Esophagus squamous epithelium (tissue), 5 donors: ENCODE measurements around the gene SIRPD. TPM values are rescaled to one million over a fixed set of nuclear protein-coding genes. Genes with fewer than 3 reads are reported as not detected.

Source experiments
- DNase-seq: peaks from one replicate; lab custom pipeline; 2025; lab: John Stamatoyannopoulos, UW
- H3K27ac ChIP-seq, 4 donors: fragments of 200-600 bp; sonication (generic); one replicate each; pipeline ENCODE4 v1.5.1; 2016 to 2019; ENCODE audit warnings: mild to moderate bottlenecking in 1 of 4
- H3K27me3 ChIP-seq, 4 donors: fragments of 200-600 bp; sonication (generic); 1 replicate in 3 of 4; 2 replicates in 1 of 4; pipeline versions ENCODE4 v1.5.1 to v1.6.0; 2017 to 2021; ENCODE audit warnings: antibody characterized with exemption in 1 of 4
- H3K36me3 ChIP-seq, 3 donors: fragments of 200-600 bp; sonication (generic); one replicate each; pipeline ENCODE4 v1.5.1; 2016 to 2019
- H3K4me1 ChIP-seq, 3 donors: fragments of 200-600 bp; sonication (generic); one replicate each; pipeline ENCODE4 v1.5.1; 2017 to 2019
- H3K4me3 ChIP-seq, 4 donors: fragments of 200-600 bp; sonication (generic); 1 replicate in 3 of 4; 2 replicates in 1 of 4; pipeline ENCODE4 v1.5.1; 2016 to 2019; ENCODE audit warnings: mild to moderate bottlenecking in 2 of 4, moderate library complexity in 1 of 4
- H3K9me3 ChIP-seq, 3 donors: fragments of 200-600 bp; sonication (generic); one replicate each; pipeline ENCODE4 v1.5.1; 2016 to 2019
- CTCF ChIP-seq, 6 experiments: fragments of 450-650 bp in 4 of 6; fragments of 200-600 bp in 2 of 6; sonication (generic) in 2 of 6; IDR thresholded peaks; one replicate each; pipeline ENCODE4 v1.5.1; 2016 to 2019; ENCODE audit warnings: antibody characterized with exemption in 6 of 6, mild to moderate bottlenecking in 4 of 6, moderate library complexity in 4 of 6
- POLR2A ChIP-seq, 4 donors: fragments of 450-650 bp; IDR thresholded peaks; one replicate each; pipeline ENCODE4 v1.6.1; 2017; ENCODE audit warnings: antibody characterized with exemption in 4 of 4, mild to moderate bottlenecking in 4 of 4, moderate library complexity in 3 of 4
- WGBS, 2 donors: methylation state at CpG; one replicate each; pipeline ENCODE4 v1.1.5; 2018; 5-methylcytosine and 5-hydroxymethylcytosine counted together
- intact Hi-C: fragments of 100-400 bp; cut with DNase I; formaldehyde crosslinking; loops from one replicate; pipeline ENCODE4 v1.15.0; 2022
- total RNA-seq, 4 donors: library from RNA; depleted of rRNA; stranded (reverse); fragments of >200 nt; gene quantifications; one replicate each; pipeline ENCODE4 v1.1.0, GENCODE V29; 2016
- donor health status: DM: yes; HTN: yes; CAD: no.

Gene SIRPD
- total RNA-seq, 4 donors from 2014 or later: not detected

GRCh38 chr20:1568163-1568490, 10.6 kb upstream of the SIRPD start:
- Histone ChIP-seq H3K4me3 (no peak overlapping the region), H3K27ac (no peak overlapping the region), H3K36me3 (no peaks in the 10 kb centered on the region), H3K4me1 (peaks cover 0 to 13% (median 7%) of the 10 kb centered on the region in 3 donors), H3K27me3 (peaks cover 0 to 29% (median 0%) of the 10 kb centered on the region in 4 donors), H3K9me3 (no peaks in the 10 kb centered on the region)
- intact Hi-C loops: no loop called here
- no peak for DNase-seq
- WGBS, 2 donors: 50 to 58% methylated on average over 1 of the region's 1 CpG
- TF ChIP-seq CTCF (IDR thresholded peaks at IDR 0.05): no peak

DNA sequence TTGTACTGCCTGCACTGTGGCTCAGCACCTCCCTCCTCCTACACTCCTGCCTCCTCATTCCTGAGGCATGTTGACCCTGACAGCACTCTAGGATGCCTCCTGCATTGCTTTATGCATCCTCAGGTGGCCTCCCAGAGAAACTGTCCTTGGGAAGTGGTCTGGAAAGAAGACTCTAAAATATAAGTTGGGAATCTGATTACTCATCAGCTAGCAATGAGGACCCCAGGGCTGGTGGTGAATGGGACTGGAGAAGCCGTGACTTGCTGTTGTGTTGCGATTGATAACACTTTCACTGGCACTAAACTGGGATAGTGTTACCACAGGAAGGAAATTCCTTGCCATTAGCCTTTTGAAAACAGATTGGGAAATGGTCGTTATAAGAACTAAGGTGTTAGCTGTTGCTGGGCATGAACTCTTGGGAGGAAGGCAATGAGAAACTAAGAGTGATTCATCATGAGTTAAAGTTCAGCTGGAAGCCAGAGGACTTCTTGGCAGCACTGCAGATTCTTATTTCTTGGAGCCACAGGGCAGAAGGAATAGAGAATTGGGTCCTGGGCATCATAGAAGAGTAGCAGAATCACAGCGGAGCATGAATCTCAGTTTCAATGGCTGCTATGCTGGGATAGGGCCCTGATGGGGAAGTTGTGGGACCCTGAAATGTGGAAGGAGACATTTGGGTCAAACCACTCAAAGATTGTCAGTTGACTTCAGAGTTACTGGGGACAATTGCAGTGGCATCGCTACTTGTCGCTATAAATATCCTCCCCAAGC, 10.1 kb upstream of the SIRPD start:
- WGBS, 2 donors: 47 to 59% methylated on average over 6 of the region's 6 CpGs
- DNase-seq: no peak
- H3K27me3 ChIP-seq: peaks cover 0 to 29% (median 0%) of the 10 kb centered on the region in 4 donors
- intact Hi-C loops: no loop called here
- no peak overlapping the region for H3K27ac ChIP-seq
- H3K4me3 ChIP-seq: no peak overlapping the region
- H3K4me1 ChIP-seq: peaks cover 0 to 13% (median 7%) of the 10 kb centered on the region in 3 donors
- no peaks in the 10 kb centered on the region for H3K36me3 ChIP-seq
- no peaks in the 10 kb centered on the region for H3K9me3 ChIP-seq
- no peak for TF ChIP-seq POLR2A (IDR thresholded peaks at IDR 0.05)
- TF ChIP-seq CTCF (IDR thresholded peaks at IDR 0.05): no peak

- Histone ChIP-seq H3K9me3 (no peaks in the 10 kb centered on the region), H3K27me3 (peaks cover 0 to 29% (median 0%) of the 10 kb centered on the region in 4 donors), H3K36me3 (no peaks in the 10 kb centered on the region), H3K27ac (no peak overlapping the region), H3K4me3 (no peak overlapping the region), H3K4me1 (peaks cover 0 to 13% (median 7%) of the 10 kb centered on the region in 3 donors)
- 56 to 82% methylated on average over 1 to 2 of the region's 2 CpGs for WGBS, 2 donors
- TF ChIP-seq CTCF (IDR thresholded peaks at IDR 0.05): no peak
- no peak for DNase-seq
- intact Hi-C loops: no loop called here
These were observed 9.2 kb upstream of the SIRPD start for GRCh38 chr20:1566701-1567100.

DNA sequence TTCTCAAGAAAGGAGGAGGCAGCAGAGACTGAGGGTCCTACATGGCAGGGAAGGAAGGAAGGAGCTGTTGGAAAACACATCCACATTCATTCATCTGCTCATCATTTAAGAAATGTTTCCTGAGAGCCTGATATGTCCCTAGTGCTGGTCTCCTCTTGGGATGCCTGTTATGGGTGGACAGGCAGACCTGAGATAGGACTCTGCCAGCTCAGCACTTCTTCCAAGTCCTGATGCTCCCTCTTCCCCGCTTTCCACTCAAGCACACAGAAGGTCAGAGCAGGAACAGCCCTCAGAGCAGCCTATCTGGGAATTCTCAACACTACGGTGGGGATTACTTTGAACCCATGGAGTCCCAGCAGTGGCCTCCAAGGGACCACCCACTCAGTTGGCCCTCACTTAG, 8.0 kb upstream of the SIRPD start:
- H3K36me3 ChIP-seq: no peaks in the 10 kb centered on the region
- TF ChIP-seq POLR2A (IDR thresholded peaks at IDR 0.05): no peak
- TF ChIP-seq CTCF (IDR thresholded peaks at IDR 0.05): no peak
- H3K9me3 ChIP-seq: no peaks in the 10 kb centered on the region
- intact Hi-C loops: no loop called here
- peaks cover 0 to 22% (median 0%) of the 10 kb centered on the region in 4 donors for H3K27me3 ChIP-seq
- no peak overlapping the region for H3K27ac ChIP-seq
- no peak for DNase-seq
- H3K4me3 ChIP-seq: no peak overlapping the region
- H3K4me1 ChIP-seq: peaks cover 0 to 13% (median 7%) of the 10 kb centered on the region in 3 donors
- 81 to 94% methylated on average over 2 of the region's 2 CpGs for WGBS, 2 donors

DNA sequence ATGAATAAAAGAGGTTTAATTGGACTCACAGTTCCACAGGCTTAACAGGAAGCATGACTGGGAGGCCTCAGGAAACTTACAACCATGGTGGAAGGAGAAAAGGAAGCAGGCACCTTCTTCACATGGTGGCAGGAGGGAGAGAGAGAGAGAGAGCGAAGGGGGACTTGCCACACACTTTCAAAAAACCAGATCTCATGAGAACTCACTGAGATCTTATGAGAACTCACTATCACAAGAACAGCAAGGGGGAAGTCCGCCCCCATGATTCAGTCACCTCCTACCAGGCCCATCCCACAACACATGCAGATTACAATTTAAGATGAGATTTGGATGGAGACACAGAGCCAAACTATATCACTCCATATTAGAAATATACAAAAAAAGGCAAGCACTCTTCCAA, 6.1 kb upstream of the SIRPD start:
- 89 to 92% methylated on average over 2 of the region's 2 CpGs for WGBS, 2 donors
- TF ChIP-seq CTCF (IDR thresholded peaks at IDR 0.05): no peak
- no peak for TF ChIP-seq POLR2A (IDR thresholded peaks at IDR 0.05)
- H3K27me3 ChIP-seq: peaks cover 0 to 18% (median 0%) of the 10 kb centered on the region in 4 donors
- intact Hi-C loops: no loop called here
- peaks cover 0 to 13% (median 7%) of the 10 kb centered on the region in 3 donors for H3K4me1 ChIP-seq
- H3K4me3 ChIP-seq: no peak overlapping the region
- no peak for DNase-seq
- H3K9me3 ChIP-seq: no peaks in the 10 kb centered on the region
- no peak overlapping the region for H3K27ac ChIP-seq
- H3K36me3 ChIP-seq: no peaks in the 10 kb centered on the region
